ENCODE measurements around the gene FNDC10.
"Not testable (repeated sequence)": the region's sequence is repeated elsewhere in the genome, so short reads cannot be mapped to it uniquely, and the experiment has no call there.

Gene FNDC10

GRCh38 chr1:1599030-1599934 is 653 bp downstream of the FNDC10 start:
- DNase-seq, result peak in 2 of 56 donors; percentile 16 to 18

- no peak for DNase-seq
Observed at GRCh38 chr1:1598720-1599029, 1.3 kb downstream of the FNDC10 start.

DNA sequence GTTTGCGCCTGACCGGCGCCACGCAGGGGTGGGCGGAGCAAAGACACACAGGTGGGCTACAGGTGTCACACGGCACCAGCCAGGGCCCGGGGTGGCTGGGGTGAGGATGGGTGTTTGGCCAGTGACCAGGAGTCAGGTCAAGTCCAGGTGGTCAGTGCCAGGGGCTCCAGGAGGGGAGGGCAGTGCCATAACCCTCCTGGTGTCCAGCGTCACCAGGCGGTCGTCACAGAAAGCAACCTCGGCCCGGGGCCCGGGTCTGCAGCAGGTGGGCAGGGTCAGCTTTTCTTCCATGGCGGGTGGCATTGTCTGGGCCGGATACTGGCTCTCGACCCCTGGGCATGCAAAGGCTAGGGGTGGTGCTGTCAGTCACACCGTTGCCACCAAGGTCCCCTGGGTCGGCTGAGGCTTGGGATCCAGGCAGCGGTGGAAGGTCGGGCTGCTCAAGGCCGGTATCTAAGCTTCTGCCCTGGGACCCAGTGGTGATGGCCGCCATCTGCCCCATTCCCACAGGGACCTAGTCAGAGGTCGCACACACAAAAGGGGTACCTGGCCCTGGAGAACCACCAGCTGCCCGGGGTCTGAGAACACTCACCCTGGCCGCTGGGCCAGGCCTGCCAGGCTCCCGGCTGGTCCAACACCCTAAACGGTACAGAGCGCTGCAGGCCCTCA is 1.8 kb downstream of the FNDC10 start:
- DNase-seq, result no peak

- no peak for DNase-seq
Observed at GRCh38 chr1:1597275-1597930, 2.5 kb downstream of the FNDC10 start.

- DNase-seq, result no peak
Observed at GRCh38 chr1:1596493-1597274, 3.3 kb downstream of the FNDC10 start.

- DNase-seq, result not testable (repeated sequence)
Observed at GRCh38 chr1:1595341-1595740, 4.6 kb downstream of the FNDC10 start.

GRCh38 chr1:1594602-1595260 is 5.2 kb downstream of the FNDC10 start:
- DNase-seq, result no peak

DNA sequence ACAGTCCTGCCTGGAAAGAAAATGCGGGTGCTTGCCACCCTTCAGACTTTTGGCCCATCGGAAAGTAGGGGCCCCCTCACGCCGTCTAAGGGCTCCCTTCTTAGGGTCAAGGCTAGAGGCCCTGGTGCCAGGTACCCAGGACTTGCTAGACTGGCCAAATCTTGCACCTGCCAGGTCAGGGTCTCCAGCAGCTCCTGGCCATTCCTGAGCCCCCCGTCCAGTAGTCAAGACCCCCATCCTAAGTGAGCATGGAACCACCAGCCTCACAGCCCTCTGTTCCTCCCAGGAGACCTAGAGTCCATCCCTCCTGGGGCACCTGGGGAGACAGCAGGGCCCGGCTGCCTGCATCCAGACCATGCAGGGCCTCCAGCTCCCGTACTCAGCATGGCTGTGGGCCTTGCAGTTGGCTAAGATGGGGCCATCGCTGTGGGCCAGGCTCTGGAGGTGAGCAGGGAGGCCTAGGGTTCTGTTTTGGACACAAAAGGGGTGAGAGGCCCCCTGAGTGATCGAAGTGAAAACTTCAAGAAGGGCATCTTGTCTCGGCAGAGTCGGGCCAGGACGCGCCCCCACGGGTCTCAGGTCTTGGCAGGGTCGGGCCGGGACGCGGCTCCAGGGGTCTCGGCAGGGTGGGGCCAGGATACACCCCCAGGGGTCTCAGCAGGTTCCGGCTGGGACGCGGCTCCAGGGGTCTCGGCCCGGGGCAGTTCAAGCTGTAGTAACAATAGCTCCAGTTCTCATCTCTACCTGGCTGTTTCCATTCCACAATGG is 5.9 kb downstream of the FNDC10 start:
- DNase-seq, result no peak

DNA sequence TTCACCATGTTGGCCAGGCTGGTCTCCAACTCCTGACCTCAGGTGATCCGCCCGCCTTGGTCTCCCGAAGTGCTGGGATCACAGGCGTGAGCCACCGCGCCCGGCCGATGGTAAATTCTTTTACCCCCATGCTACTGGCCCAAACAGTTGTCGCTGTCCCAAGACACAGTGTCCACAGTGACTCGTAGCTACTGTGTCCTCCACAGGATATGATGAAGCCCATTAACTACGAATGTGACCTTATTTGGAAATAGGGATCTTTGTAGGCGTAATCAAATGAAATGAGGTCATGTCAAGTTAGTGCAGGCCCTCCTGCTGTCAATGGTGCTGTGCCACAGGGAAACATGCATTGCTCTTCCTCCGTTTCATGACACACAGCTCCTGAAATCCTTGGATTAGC is 8.5 kb downstream of the FNDC10 start:
- no peak for DNase-seq

GRCh38 chr1:1583347-1584010 is 16.5 kb downstream of the FNDC10 start:
- no peak for DNase-seq

GRCh38 chr1:1582585-1583346 is 17.2 kb downstream of the FNDC10 start:
- no peak for DNase-seq

DNA sequence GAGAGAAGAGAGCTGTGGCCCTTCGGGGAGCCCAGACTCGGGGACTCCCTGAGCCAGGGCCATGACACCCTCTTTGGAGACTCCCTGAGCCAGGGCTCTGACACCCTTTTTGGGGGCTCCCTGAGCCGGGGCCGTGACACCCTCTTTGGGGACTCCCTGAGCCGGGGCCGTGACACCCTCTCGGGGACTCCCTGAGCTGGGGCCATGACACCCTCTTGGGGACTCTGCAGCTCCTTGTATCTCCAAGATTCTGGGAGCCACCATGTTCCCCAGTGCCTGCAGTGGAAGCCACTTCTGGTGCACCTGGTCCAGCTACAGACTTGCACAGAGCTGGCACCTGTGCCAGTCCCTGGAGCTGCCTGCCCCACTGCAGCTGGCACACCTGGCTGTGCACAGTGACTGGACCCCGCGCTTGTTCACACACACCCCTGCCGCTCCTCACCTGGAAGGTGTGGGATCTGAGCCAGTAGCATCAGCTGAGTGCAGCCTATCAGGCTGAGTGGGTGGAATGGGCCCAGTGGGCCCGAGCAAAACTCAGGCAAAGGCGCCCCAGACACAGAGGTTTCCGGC is 21.5 kb downstream of the FNDC10 start:
- no peak for DNase-seq

GRCh38 chr1:1577367-1578011 is 22.4 kb downstream of the FNDC10 start:
- DNase-seq, result no peak

DNA sequence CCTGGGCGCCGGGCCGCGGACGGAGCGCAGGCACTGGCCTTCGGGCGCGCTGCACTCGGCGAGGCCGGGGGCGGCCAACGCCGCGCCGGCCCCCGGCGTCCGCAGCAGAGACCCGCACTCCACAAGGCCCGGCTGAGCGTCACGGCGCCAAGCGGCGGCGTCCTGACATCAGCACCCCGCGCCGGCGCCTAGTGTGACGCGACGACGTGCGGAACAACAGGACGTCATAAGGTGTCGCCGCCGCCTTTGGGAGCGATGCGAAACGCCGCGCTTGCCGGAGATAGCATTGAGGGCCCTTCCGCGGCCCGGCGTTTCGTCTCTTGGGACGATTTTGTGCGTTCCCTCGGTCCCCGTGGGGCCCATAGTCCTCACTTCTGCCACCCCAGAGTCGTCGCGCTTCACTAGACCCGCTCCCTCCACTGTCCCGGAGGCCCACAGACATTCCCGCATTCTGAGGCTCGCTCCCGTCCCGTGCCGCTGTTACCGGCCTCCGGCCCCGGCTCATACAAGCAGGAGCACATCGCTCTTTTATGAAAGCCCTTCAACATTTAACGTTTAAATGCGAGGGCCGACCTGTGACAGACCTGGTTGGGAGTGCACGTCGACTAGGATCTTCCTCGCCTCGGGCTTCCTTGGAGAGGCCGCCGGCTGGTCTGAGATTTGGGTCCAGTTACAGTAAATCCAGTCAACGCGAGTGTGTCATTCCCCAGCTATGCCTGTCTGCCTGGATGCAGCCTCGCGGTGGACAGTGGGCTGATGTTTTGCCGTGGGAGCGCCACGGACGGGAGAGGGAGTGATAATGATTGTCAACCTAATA is 25.0 kb downstream of the FNDC10 start, which contains the start of gene SSU72:
Gene SSU72 (minus strand): TSS at position 143 of the 817 bp plus-strand sequence. CDS start 306 bp downstream, outside the sequence.
- DNase-seq, result peak; percentile 32 to 92 (median 78)

DNA sequence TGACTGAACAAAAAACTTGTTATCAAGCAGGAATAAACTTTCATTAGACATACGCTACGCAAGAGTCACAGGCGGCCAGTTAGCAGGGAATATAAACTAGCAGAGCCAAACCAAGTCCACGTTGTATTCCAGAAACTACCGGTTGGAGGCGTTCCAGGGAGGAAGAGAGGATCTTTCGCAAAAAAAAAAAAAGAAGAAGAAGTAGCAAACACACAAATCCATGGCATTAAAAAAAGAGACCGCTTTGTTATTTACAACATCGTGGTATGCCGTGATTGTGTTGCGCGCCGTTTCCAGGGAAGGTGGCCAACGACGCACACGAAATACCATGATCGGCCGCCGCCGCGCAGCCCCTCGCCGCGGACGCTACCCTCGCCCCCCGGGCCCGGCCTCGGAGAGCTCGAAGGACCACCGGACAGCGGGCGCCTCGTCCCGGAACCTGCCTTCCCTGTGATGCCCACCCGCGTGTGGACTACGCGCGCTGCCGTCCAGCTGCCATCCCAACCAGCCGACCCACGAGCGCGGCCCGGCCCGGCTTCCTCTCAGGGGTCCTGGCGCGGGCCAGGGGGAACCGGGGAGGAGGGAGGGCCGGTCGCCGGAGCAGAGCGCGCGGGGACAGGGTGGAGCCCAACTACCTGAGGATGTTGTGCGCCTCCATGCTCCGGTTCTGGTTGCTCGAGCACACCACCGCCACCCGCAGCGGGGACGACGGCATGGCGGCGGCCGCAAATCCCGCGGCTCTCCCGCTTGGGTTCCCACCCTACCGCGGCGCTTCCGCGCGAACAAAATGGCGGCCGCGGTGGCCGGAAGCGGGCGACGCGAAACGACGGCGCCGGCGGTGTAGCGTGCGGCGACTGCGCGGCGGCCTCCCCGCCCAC is 25.9 kb downstream of the FNDC10 start:
- peak in 33 of 56 donors; percentile 6 to 87 (median 68) for DNase-seq

DNA sequence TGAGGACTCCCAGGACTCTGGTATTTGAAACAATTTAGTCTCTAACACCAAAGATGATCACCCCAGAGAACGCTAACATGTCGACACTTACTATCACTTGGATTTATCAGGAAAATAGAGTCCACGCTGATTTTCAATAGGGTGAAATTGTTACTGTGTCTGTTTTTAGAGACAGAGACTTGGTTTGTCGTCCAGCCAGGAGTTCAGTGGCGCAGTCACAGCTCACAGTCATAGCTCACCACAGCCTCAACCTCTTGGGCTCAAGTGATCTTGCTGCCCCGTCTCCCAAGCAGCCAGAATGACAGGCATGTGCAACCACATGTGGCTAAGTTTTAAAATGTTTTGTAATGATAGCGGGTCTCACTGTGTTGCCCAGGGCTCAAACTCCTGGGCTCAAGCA is 30.6 kb downstream of the FNDC10 start:
- no peak for DNase-seq
